Neural cell (in vitro differentiated cells): ENCODE measurements around the gene HSPB6.

Experiments
- EZH2 ChIP-seq: fragments of 200-600, 300-800 bp; shearing (Covaris generic), sonication (generic); IDR thresholded peaks from 2 replicates; pipeline ENCODE4 v1.6.1; 2014; ENCODE audit warnings: antibody characterized with exemption, low read length, borderline replicate concordance, mild to moderate bottlenecking; ENCODE audit not compliant: insufficient read depth, poor library complexity, severe bottlenecking
- POLR2AphosphoS5 ChIP-seq: IDR thresholded peaks from 2 replicates; pipeline ENCODE4 v1.6.1; 2012
- TF ChIP-seq, protein P1 (sequence below): fragments of 450-650 bp; IDR thresholded peaks from 2 replicates; pipeline ENCODE4 v1.5.1; 2014; ENCODE audit warnings: antibody characterized with exemption, mild to moderate bottlenecking, moderate library complexity; ENCODE audit not compliant: poor library complexity, severe bottlenecking

DNA sequence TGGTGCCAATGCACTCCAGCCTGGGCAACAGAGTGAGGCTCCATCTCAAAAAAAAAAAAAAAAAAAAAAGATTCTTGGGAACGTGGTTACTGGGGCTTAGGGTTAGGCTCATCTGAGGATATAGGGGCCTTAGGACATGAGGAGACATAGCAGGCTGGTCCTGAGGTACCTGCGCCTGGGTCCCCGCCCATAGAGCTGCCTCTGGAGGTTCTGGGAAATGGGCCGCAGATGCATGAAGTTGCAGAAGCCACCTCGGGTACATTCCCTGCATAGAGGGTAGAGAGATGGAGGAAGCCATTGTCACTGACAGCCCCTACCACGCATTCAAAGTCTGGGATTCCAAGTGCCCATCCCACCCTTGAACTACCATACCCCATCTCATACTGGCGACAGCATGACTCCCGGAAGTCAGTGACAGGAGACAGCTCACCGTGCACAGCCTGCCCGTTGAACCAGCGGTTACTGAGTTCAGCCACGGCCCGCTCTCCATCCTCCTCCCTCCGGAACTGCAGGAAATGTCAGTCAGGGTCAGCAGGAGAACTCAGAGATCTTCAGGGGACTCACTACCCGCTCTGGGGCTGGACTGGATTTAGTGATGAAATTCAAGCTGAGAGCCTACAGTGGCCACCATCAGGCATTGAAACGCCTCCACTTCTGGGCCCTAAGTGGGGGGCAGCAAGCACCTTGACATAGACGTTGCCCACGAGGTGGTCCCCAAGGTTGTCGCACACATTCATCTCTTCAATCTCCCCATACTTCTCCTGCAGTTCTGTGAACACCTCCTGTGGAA is 13.0 kb downstream of the HSPB6 start:
- TF ChIP-seq EZH2 (no peak), POLR2AphosphoS5 (no peak)
- TF ChIP-seq, protein P1, sequence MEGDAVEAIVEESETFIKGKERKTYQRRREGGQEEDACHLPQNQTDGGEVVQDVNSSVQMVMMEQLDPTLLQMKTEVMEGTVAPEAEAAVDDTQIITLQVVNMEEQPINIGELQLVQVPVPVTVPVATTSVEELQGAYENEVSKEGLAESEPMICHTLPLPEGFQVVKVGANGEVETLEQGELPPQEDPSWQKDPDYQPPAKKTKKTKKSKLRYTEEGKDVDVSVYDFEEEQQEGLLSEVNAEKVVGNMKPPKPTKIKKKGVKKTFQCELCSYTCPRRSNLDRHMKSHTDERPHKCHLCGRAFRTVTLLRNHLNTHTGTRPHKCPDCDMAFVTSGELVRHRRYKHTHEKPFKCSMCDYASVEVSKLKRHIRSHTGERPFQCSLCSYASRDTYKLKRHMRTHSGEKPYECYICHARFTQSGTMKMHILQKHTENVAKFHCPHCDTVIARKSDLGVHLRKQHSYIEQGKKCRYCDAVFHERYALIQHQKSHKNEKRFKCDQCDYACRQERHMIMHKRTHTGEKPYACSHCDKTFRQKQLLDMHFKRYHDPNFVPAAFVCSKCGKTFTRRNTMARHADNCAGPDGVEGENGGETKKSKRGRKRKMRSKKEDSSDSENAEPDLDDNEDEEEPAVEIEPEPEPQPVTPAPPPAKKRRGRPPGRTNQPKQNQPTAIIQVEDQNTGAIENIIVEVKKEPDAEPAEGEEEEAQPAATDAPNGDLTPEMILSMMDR, result no peak
